ENCODE results near the gene UVSSA.
"Not testable (repeated sequence)": the region's sequence is repeated elsewhere in the genome, so short reads cannot be mapped to it uniquely, and the experiment has no call there.

Gene UVSSA

GRCh38 chr4:1443688-1444172, 96.7 kb downstream of the UVSSA start:
- DNase-seq (ENCODE audit: low spot score), result not testable (repeated sequence)
